OCI-LY3 (cell line): Measurements from ENCODE around the gene ZGRF1.
"Not testable (repeated sequence)": the region's sequence is repeated elsewhere in the genome, so short reads cannot be mapped to it uniquely, and the experiment has no call there.

Experiments
- EZH2phosphoT487 ChIP-seq: fragments of 200-600 bp; shearing (Covaris generic); IDR thresholded peaks from 2 replicates; pipeline ENCODE4 v1.6.1; 2018; ENCODE audit warnings: antibody characterized with exemption, mixed run types, low read depth
- TF ChIP-seq, protein P1 (sequence below): fragments of 200-600, 300-600 bp; sonication (generic); IDR thresholded peaks from 2 replicates; pipeline ENCODE4 v1.5.1; 2014; ENCODE audit warnings: antibody characterized with exemption, low read length, low read depth

DNA sequence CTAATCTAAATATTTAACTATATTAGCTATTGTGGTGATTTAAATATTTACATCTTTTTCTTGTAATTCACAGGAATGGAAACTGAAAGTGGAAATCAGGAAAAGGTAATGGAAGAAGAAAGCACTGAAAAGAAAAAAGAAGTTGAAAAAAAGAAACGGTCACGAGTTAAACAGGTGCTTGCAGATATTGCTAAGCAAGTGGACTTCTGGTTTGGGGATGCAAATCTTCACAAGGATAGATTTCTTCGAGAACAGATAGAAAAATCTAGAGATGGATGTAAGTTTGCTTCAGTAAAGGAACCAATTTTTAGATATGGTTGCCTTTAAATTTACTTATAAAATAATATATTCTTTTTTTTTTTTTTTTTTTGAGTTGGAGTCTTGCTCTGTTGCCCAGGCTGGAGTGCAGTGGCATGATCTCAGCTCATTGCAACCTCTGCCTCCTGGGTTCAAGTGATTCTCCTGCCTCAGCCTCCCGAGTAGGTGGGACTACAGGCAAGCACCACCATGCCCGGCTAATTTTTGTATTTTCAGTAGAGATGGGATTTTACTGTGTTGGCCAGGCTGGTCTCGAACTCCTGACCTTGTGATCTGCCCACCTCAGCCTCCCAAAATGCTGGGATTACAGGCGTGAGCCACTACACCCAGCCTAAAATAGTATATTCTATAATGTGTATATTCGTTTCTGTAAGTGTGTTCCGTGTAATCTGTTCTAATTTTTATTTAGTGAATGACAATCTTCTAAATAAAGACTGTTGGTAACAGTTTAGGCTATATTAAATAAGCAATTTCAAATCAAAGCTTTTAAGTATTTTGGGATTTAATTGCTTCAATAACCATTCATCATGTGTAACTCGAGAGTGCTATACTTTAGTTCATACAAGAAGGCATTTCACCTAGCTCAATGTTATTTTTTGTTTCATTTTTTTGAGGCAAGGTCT lies 8.2 kb upstream of the ZGRF1 start:
- TF ChIP-seq, protein P1, sequence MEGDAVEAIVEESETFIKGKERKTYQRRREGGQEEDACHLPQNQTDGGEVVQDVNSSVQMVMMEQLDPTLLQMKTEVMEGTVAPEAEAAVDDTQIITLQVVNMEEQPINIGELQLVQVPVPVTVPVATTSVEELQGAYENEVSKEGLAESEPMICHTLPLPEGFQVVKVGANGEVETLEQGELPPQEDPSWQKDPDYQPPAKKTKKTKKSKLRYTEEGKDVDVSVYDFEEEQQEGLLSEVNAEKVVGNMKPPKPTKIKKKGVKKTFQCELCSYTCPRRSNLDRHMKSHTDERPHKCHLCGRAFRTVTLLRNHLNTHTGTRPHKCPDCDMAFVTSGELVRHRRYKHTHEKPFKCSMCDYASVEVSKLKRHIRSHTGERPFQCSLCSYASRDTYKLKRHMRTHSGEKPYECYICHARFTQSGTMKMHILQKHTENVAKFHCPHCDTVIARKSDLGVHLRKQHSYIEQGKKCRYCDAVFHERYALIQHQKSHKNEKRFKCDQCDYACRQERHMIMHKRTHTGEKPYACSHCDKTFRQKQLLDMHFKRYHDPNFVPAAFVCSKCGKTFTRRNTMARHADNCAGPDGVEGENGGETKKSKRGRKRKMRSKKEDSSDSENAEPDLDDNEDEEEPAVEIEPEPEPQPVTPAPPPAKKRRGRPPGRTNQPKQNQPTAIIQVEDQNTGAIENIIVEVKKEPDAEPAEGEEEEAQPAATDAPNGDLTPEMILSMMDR, result not testable (repeated sequence)
- TF ChIP-seq EZH2phosphoT487, result not testable (repeated sequence)
